WTC11 (cell line): ENCODE data around the gene CKB. TPM values are rescaled to one million over a fixed set of nuclear protein-coding genes. Genes with fewer than 3 reads are reported as not detected.
A peak's percentile ranks its signal among the peaks of the same experiment; 100 is the strongest.

Experiments used
- ATAC-seq: fragments of 200-7000 bp; cut with Tn5 transposase; 2 replicates; pipeline ENCODE4 v1.10.0; 2021; ENCODE audit warnings: mild to moderate bottlenecking, moderate library complexity
- CTCF ChIA-PET: fragments of 300-600 bp; sonication (Branson Sonifier 250); formaldehyde crosslinking; loops from one replicate; lab custom pipeline; 2021; ENCODE audit warnings: antibody characterized with exemption; lab: Charles Lee
- POLR2A ChIA-PET: fragments of 350-600 bp; sonication (Branson Sonifier 250); formaldehyde crosslinking; loops from one replicate; lab custom pipeline; 2021; ENCODE audit warnings: antibody characterized with exemption; lab: Charles Lee
- DNase-seq: peaks from one replicate; pipeline ENCODE4 v3.0.0; 2021; ENCODE audit warnings: low spot score
- H3K27ac Mint-ChIP-seq: 2 replicates; pipeline ENCODE4 v1.8.0; 2021; ENCODE audit warnings: mixed read lengths
- H3K27me3 Mint-ChIP-seq: 2 replicates; pipeline ENCODE4 v1.8.0; 2021; ENCODE audit warnings: low read depth, mild to moderate bottlenecking, moderate library complexity, mixed read lengths
- H3K36me3 Mint-ChIP-seq: 2 replicates; pipeline ENCODE4 v1.8.0; 2021; ENCODE audit warnings: mixed read lengths
- H3K4me1 Mint-ChIP-seq: 2 replicates; pipeline ENCODE4 v1.8.0; 2022; ENCODE audit warnings: mixed read lengths
- H3K4me3 Mint-ChIP-seq: 2 replicates; pipeline ENCODE4 v1.8.0; 2021; ENCODE audit warnings: mild to moderate bottlenecking, moderate library complexity, mixed read lengths
- H3K9me3 Mint-ChIP-seq: 2 replicates; pipeline ENCODE4 v1.8.0; 2021; ENCODE audit warnings: mixed read lengths
- ATF1 ChIP-seq: sonication (generic); formaldehyde crosslinking; IDR thresholded peaks from 2 replicates; pipeline ENCODE4 v1.8.1; 2023; ENCODE audit warnings: mild to moderate bottlenecking, moderate library complexity, missing genetic modification reagents
- CDX4 ChIP-seq: fragments of 250-450 bp; sonication (Bioruptor Pico); IDR thresholded peaks from 2 replicates; pipeline ENCODE4 v1.9.0; 2021; ENCODE audit warnings: moderate library complexity, mild to moderate bottlenecking, inconsistent platforms, borderline replicate concordance
- CREM ChIP-seq: sonication (generic); formaldehyde crosslinking; IDR thresholded peaks from 2 replicates; pipeline ENCODE4 v1.8.1; 2022; ENCODE audit warnings: mild to moderate bottlenecking, missing genetic modification reagents, moderate library complexity
- E2F4 ChIP-seq: sonication (generic); formaldehyde crosslinking; IDR thresholded peaks from 2 replicates; pipeline ENCODE4 v1.8.1; 2022; ENCODE audit warnings: low read depth, mild to moderate bottlenecking, moderate library complexity, missing genetic modification reagents, borderline replicate concordance
- FOXJ3 ChIP-seq: sonication (generic); formaldehyde crosslinking; IDR thresholded peaks from 2 replicates; pipeline ENCODE4 v1.9.0; 2021; ENCODE audit warnings: missing genetic modification reagents, mild to moderate bottlenecking, borderline replicate concordance
- GABPB1 ChIP-seq: sonication (generic); formaldehyde crosslinking; IDR thresholded peaks from 2 replicates; pipeline ENCODE4 v1.8.1; 2023; ENCODE audit warnings: mild to moderate bottlenecking, missing genetic modification reagents
- GTF2I ChIP-seq: fragments of 250-450 bp; sonication (Bioruptor Pico); conservative IDR thresholded peaks from 2 replicates; pipeline ENCODE4 v1.4.0; 2021; ENCODE audit warnings: mild to moderate bottlenecking
- JAZF1 ChIP-seq: fragments of 250-450 bp; sonication (Bioruptor Pico); IDR thresholded peaks from 2 replicates; pipeline ENCODE4 v1.9.0; 2021; ENCODE audit warnings: moderate library complexity, mild to moderate bottlenecking, inconsistent platforms
- MAX ChIP-seq: sonication (generic); formaldehyde crosslinking; IDR thresholded peaks from 2 replicates; pipeline ENCODE4 v1.8.0; 2022; ENCODE audit warnings: mild to moderate bottlenecking, missing genetic modification reagents
- NFYB ChIP-seq: sonication (generic); formaldehyde crosslinking; conservative IDR thresholded peaks from 2 replicates; pipeline ENCODE4 v1.8.0; 2022; ENCODE audit warnings: low read depth, missing genetic modification reagents
- NR1H2 ChIP-seq: sonication (generic); formaldehyde crosslinking; IDR thresholded peaks from 2 replicates; pipeline ENCODE4 v1.9.0; 2021; ENCODE audit warnings: mild to moderate bottlenecking, moderate library complexity, missing genetic modification reagents
- SP1 ChIP-seq: sonication (generic); formaldehyde crosslinking; conservative IDR thresholded peaks from 2 replicates; pipeline ENCODE4 v1.8.1; 2022; ENCODE audit warnings: missing genetic modification reagents
- STAT6 ChIP-seq: sonication (generic); formaldehyde crosslinking; conservative IDR thresholded peaks from 2 replicates; pipeline ENCODE4 v1.8.1; 2023; ENCODE audit warnings: mild to moderate bottlenecking, low read depth, missing genetic modification reagents, moderate library complexity
- TCF7 ChIP-seq: sonication (generic); formaldehyde crosslinking; IDR thresholded peaks from 2 replicates; pipeline ENCODE4 v1.8.0; 2022; ENCODE audit warnings: mild to moderate bottlenecking, low read depth, missing genetic modification reagents, moderate library complexity
- ZMAT4 ChIP-seq: fragments of 250-450 bp; sonication (Bioruptor Pico); IDR thresholded peaks from 2 replicates; pipeline ENCODE4 v1.9.0; 2021; ENCODE audit warnings: mild to moderate bottlenecking
- ZNF121 ChIP-seq: sonication (generic); formaldehyde crosslinking; IDR thresholded peaks from 2 replicates; pipeline ENCODE4 v1.8.0; 2023; ENCODE audit warnings: missing genetic modification reagents
- ZNF219 ChIP-seq: sonication (generic); formaldehyde crosslinking; IDR thresholded peaks from 2 replicates; pipeline ENCODE4 v1.8.0; 2023; ENCODE audit warnings: missing genetic modification reagents, mild to moderate bottlenecking, borderline replicate concordance
- ZNF425 ChIP-seq: fragments of 250-450 bp; sonication (Bioruptor Pico); conservative IDR thresholded peaks from 2 replicates; pipeline ENCODE4 v1.9.0; 2021; ENCODE audit warnings: mild to moderate bottlenecking
- total RNA-seq: library from RNA; stranded (reverse); gene quantifications from 3 replicates; pipeline ENCODE4 v1.2.3, GENCODE V29; 2021

CKB gene
- total RNA-seq, 1 experiment from 2014 or later, result 555 TPM

GRCh38 chr14:103543721-103544387 lies 21.2 kb upstream of the CKB start:
- Mint-ChIP-seq H3K36me3 (no peaks in the 10 kb centered on the region), H3K4me3 (no peak overlapping the region), H3K4me1 (peaks cover 5% of the 10 kb centered on the region; the same call in 1 of the 2 replicates), H3K9me3 (no peaks in the 10 kb centered on the region), H3K27ac (no peak overlapping the region), H3K27me3 (peaks cover 11% of the 10 kb centered on the region)
- no peak for ATAC-seq
- DNase-seq, result no peak
- ChIA-PET POLR2A (interaction anchor here (4.1 kb wide), 1 partner anchor 23 kb away, joined by 65 read pairs; the partner anchor contains the start of gene CKB), CTCF (interaction anchor here (0.7 to 21.0 kb wide), 4 partner anchors 15 to 44 kb away, joined by 3 to 455 read pairs (median 11); partner anchors contain the start of genes CKB and TRMT61A)
- TF ChIP-seq NFYB (CRISPR knock-in tag), result no peak
- TF ChIP-seq STAT6 (CRISPR knock-in tag), result 0 out of 2 replicates have a peak, but pooled peaks have one; percentile 23
- no peak for TF ChIP-seq TCF7 (CRISPR knock-in tag)
- no peak for TF ChIP-seq JAZF1 (CRISPR knock-in tag)
- peak; percentile 6; the same call in 1 of the 2 replicates for TF ChIP-seq ZNF121 (CRISPR knock-in tag)
- no peak for TF ChIP-seq E2F4 (CRISPR knock-in tag)
- TF ChIP-seq FOXJ3, result no peak
- TF ChIP-seq ZMAT4 (CRISPR knock-in tag), result no peak
- TF ChIP-seq MAX, result peak; percentile 66; the same call in 1 of the 2 replicates

GRCh38 chr14:103543140-103543539 lies 20.5 kb upstream of the CKB start:
- ChIA-PET CTCF (interaction anchor here (0.9 to 21.0 kb wide), 12 partner anchors 9 to 769 kb away, joined by 3 to 455 read pairs (median 6); partner anchors contain the start of genes CKB and TRMT61A), POLR2A (interaction anchor here (0.6 to 4.1 kb wide), 4 partner anchors 14 to 246 kb away, joined by 3 to 65 read pairs (median 4); partner anchors contain the start of genes CKB and TRMT61A)
- Mint-ChIP-seq H3K4me3 (no peak overlapping the region), H3K36me3 (no peaks in the 10 kb centered on the region), H3K27ac (no peak overlapping the region), H3K9me3 (no peaks in the 10 kb centered on the region), H3K4me1 (peaks cover 5% of the 10 kb centered on the region; the same call in 1 of the 2 replicates), H3K27me3 (peaks cover 11% of the 10 kb centered on the region)
- DNase-seq, result no peak
- peak; percentile 23; the same call in 1 of the 2 replicates for TF ChIP-seq SP1 (CRISPR knock-in tag)
- TF ChIP-seq ZNF219 (CRISPR knock-in tag), result no peak
- TF ChIP-seq ZNF425 (CRISPR knock-in tag), result no peak
- no peak for ATAC-seq

- peak overlapping the region; percentile 6; the same call in 1 of the 2 replicates for H3K4me3 Mint-ChIP-seq
- TF ChIP-seq SP1 (CRISPR knock-in tag) (0 out of 2 replicates have a peak, but pooled peaks have one; percentile 23), CREM (CRISPR knock-in tag) (0 out of 2 replicates have a peak, but pooled peaks have one; percentile 66), ATF1 (CRISPR knock-in tag) (no peak), MAX (peak; percentile 52; the same call in 1 of the 2 replicates), CDX4 (CRISPR knock-in tag) (no peak), GABPB1 (no peak), GTF2I (CRISPR knock-in tag) (no peak), NR1H2 (no peak)
Observed at GRCh38 chr14:103542605-103543088, 20.0 kb upstream of the CKB start.

More at GRCh38 chr14:103542605-103543088, 20.0 kb upstream of the CKB start:
- no peaks in the 10 kb centered on the region for H3K36me3 Mint-ChIP-seq
- H3K27me3 Mint-ChIP-seq, result peaks cover 11% of the 10 kb centered on the region
- no peak overlapping the region for H3K27ac Mint-ChIP-seq
- H3K9me3 Mint-ChIP-seq, result no peaks in the 10 kb centered on the region
- DNase-seq, result peak; percentile 83
- ChIA-PET CTCF (interaction anchor here (0.7 to 21.0 kb wide), 13 partner anchors 10 to 768 kb away, joined by 3 to 455 read pairs (median 5); partner anchors contain the start of genes CKB and TRMT61A), POLR2A (interaction anchor here (0.6 to 4.1 kb wide), 4 partner anchors 13 to 245 kb away, joined by 3 to 65 read pairs (median 4); partner anchors contain the start of genes CKB and TRMT61A)
- ATAC-seq, result peak; percentile 57
- peaks cover 5% of the 10 kb centered on the region; the same call in 1 of the 2 replicates for H3K4me1 Mint-ChIP-seq
